Measurements from ENCODE around the gene CCDC38.

The CCDC38 gene

GRCh38 chr12:95859344-95859816 is 83.0 kb downstream of the CCDC38 start:
- Histone ChIP-seq H3K4me1 (0 out of 2 replicates have a peak, but pooled peaks cover 2% of the 10 kb centered on the region), H3K9me3 (no peaks in the 10 kb centered on the region; the same call in 1 of the 2 replicates), H3K4me3 (ENCODE audit: low read depth, low read length) (peak overlapping the region; percentile 97), H3K36me3 (peaks cover 39% of the 10 kb centered on the region), H3K27me3 (no peaks in the 10 kb centered on the region)
- no peak for TF ChIP-seq CTCF (IDR thresholded peaks at IDR 0.05; ENCODE audit: low read depth, low read length)
- no peak for DNase-seq

- Histone ChIP-seq H3K4me1 (0 out of 2 replicates have a peak, but pooled peaks cover 2% of the 10 kb centered on the region), H3K27me3 (no peaks in the 10 kb centered on the region), H3K4me3 (ENCODE audit: low read depth, low read length) (peak within 1 kb of the TSS; percentile 97), H3K9me3 (no peaks in the 10 kb centered on the region; the same call in 1 of the 2 replicates), H3K36me3 (peaks cover 34% of the 10 kb centered on the region)
- peak; percentile 16; the same call in 1 of the 2 replicates for TF ChIP-seq CTCF (IDR thresholded peaks at IDR 0.05; ENCODE audit: low read depth, low read length)
- DNase-seq: peak; percentile 95
Measured at GRCh38 chr12:95858451-95859343, 83.7 kb downstream of the CCDC38 start, which contains the start of gene SNRPF. TSS of gene SNRPF (plus strand) at chr12:95858952. CDS start at chr12:95859074, 122 bp downstream.

GRCh38 chr12:95857799-95858198 is 84.6 kb downstream of the CCDC38 start:
- no peaks in the 10 kb centered on the region; the same call in 1 of the 2 replicates for H3K9me3 ChIP-seq
- DNase-seq: no peak
- peaks cover 25% of the 10 kb centered on the region for H3K36me3 ChIP-seq
- TF ChIP-seq CTCF (IDR thresholded peaks at IDR 0.05; ENCODE audit: low read depth, low read length): no peak
- H3K4me1 ChIP-seq: 0 out of 2 replicates have a peak, but pooled peaks cover 2% of the 10 kb centered on the region
- H3K27me3 ChIP-seq: no peaks in the 10 kb centered on the region
- no peak overlapping the region for H3K4me3 ChIP-seq (ENCODE audit: low read depth, low read length)

- Histone ChIP-seq H3K36me3 (peaks cover 18% of the 10 kb centered on the region), H3K9me3 (no peaks in the 10 kb centered on the region; the same call in 1 of the 2 replicates), H3K4me1 (0 out of 2 replicates have a peak, but pooled peaks cover 2% of the 10 kb centered on the region), H3K27me3 (peaks cover 3% of the 10 kb centered on the region), H3K4me3 (ENCODE audit: low read depth, low read length) (no peak overlapping the region)
- DNase-seq: no peak
- no peak for TF ChIP-seq CTCF (IDR thresholded peaks at IDR 0.05; ENCODE audit: low read depth, low read length)
Measured at GRCh38 chr12:95857156-95857555, 85.3 kb downstream of the CCDC38 start.

- DNase-seq: no peak
- no peak for TF ChIP-seq CTCF (IDR thresholded peaks at IDR 0.05; ENCODE audit: low read depth, low read length)
- Histone ChIP-seq H3K27me3 (peaks cover 48% of the 10 kb centered on the region), H3K36me3 (no peaks in the 10 kb centered on the region), H3K4me1 (no peaks in the 10 kb centered on the region), H3K4me3 (ENCODE audit: low read depth, low read length) (no peak overlapping the region), H3K9me3 (no peaks in the 10 kb centered on the region)
Measured at GRCh38 chr12:95852133-95852532, 90.3 kb downstream of the CCDC38 start.

- DNase-seq: no peak
- Histone ChIP-seq H3K9me3 (no peaks in the 10 kb centered on the region), H3K36me3 (no peaks in the 10 kb centered on the region), H3K4me1 (no peaks in the 10 kb centered on the region), H3K27me3 (peaks cover 48% of the 10 kb centered on the region), H3K4me3 (ENCODE audit: low read depth, low read length) (no peak overlapping the region)
- no peak for TF ChIP-seq CTCF (IDR thresholded peaks at IDR 0.05; ENCODE audit: low read depth, low read length)
Measured at GRCh38 chr12:95851606-95852005, 90.8 kb downstream of the CCDC38 start.

All from BE2C (cell line).